DND-41 (cell line): ENCODE results near the gene MPP7.
"Not testable (repeated sequence)": the region's sequence is repeated elsewhere in the genome, so short reads cannot be mapped to it uniquely, and the experiment has no call there.

Experiments used
- EZH2 ChIP-seq: IDR thresholded peaks from 3 replicates; pipeline ENCODE4 v1.6.1; 2012; ENCODE audit warnings: borderline replicate concordance, low read depth, mild to moderate bottlenecking, moderate library complexity, low read length, inconsistent platforms; ENCODE audit not compliant: severe bottlenecking
- TF ChIP-seq, protein P1 (sequence below): IDR thresholded peaks from 2 replicates; pipeline ENCODE4 v1.5.1; 2012; ENCODE audit warnings: borderline replicate concordance, low read length, moderate library complexity, mild to moderate bottlenecking; ENCODE audit not compliant: poor library complexity, severe bottlenecking; ENCODE audit errors: extremely low read depth

DNA sequence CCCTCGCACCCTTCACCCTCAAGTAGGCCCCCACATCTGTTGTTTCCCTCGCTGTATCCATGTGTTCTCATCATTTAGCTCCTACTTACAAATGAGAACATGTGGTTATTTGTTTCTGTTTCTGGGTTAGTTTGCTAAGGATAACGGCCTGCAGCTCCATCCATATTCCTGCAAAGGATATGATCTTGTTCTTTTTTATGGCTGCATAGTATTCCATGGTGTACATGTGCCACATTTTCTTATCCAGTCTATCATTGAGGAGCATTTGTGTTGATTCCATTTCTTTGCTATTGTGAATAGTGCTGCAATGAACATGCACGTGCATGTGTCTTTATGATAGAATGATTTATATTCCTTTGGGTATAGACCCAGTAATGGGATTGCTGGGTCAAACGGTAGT lies 38.8 kb upstream of the MPP7 start:
- TF ChIP-seq, protein P1, sequence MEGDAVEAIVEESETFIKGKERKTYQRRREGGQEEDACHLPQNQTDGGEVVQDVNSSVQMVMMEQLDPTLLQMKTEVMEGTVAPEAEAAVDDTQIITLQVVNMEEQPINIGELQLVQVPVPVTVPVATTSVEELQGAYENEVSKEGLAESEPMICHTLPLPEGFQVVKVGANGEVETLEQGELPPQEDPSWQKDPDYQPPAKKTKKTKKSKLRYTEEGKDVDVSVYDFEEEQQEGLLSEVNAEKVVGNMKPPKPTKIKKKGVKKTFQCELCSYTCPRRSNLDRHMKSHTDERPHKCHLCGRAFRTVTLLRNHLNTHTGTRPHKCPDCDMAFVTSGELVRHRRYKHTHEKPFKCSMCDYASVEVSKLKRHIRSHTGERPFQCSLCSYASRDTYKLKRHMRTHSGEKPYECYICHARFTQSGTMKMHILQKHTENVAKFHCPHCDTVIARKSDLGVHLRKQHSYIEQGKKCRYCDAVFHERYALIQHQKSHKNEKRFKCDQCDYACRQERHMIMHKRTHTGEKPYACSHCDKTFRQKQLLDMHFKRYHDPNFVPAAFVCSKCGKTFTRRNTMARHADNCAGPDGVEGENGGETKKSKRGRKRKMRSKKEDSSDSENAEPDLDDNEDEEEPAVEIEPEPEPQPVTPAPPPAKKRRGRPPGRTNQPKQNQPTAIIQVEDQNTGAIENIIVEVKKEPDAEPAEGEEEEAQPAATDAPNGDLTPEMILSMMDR = not testable (repeated sequence)
- not testable (repeated sequence) for TF ChIP-seq EZH2
